Limb (tissue), 2 donors: ENCODE results near the gene SYCP2.

ENCODE experiments used
- DNase-seq, 2 donors: peaks; one replicate each; pipeline ENCODE4 v3.0.0-alpha.2; 2016; ENCODE audit errors: extremely low spot score in 2 of 2

SYCP2 gene

GRCh38 chr20:59945175-59945574, 11.7 kb upstream of the SYCP2 start:
- no peak for DNase-seq

DNA sequence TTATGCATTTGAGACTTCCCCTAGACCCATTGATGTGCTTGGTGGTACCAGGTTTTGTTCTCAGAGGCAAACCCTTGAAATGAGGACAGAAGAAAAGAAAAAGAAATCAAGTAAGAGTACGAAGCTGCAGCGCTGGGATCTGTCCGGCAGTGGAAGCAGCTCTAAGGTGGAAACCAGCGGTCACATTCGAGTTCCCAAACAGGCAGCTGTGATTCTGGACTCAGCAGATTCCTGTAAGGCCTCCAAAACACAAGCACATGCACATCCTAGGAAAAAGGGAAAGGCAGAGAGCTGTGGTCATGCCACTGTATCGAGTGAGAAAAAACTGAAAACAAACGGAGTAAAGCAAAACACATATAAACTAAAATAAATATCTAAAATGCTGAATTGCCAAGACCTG, 11.3 kb upstream of the SYCP2 start:
- DNase-seq = no peak

DNA sequence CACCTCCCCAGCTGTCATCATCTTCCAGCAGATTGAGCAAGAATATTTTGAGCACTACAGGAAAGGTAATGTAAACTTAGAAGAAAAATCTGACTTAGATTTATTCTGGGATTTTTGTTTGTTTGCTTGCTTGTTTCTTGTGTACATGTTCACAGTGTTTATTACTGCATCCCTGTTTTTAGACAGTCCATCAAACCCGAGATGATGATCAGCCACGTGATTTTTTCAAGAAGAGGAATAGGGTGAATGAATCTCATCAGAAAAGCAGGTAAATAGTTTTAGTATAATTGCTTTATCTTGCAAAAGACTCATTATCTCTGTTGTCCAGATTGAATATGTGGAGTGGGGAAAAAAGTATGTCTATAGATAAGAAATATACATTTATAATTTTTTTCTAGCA, 8.8 kb upstream of the SYCP2 start:
- no peak for DNase-seq

GRCh38 chr20:59940956-59941294, 7.5 kb upstream of the SYCP2 start:
- no peak for DNase-seq

DNA sequence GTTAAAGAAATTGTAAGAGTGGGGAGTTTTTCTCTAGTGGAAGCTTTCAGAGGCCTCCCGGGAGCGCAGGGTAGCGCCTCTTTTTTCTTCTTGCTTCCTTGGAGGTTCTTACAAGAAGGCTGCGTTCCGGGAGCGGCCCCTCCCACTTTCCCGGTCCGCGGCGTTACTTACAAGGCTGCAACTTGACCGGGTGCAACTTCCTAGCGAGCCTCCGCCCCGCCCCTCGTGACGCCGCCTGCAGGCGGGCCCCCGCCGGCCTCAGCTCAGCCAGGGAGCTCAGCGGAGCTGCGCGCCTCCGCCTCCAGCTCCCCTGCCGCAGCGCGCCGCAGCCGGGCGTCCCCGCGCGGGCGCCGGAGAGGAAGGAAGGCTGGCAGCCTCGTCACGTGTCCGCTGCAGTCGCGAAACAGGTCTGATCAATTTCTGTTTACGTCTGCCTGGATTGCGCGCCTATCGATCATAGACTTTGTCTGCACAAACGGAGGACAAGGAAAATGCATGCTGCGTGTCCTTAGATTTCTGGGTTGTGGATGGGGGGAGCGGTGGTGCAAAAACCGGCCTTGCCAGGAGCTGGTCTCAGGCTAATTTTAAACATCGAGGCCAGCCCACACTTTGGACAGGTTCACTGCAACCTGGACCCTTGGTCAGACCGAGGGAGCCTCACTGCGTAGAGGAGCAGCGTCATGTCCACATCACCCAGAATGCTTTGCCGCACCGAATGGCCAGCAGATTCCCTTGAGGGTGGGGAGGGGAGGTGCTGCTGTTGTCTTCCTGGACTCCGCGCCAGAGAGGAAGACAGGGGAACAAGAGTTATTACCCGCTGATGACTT, 6.9 kb upstream of the SYCP2 start, which contains the start of the genes FAM217B and PPP1R3D:
Gene FAM217B (plus strand): TSS at position 261 of the 827 bp plus-strand sequence. CDS start 3,555 bp downstream, outside the sequence.
Gene PPP1R3D (minus strand): TSS at position 177 of the 827 bp plus-strand sequence. CDS start 374 bp downstream, outside the sequence.
- DNase-seq = peak; percentile 95 to 96

DNA sequence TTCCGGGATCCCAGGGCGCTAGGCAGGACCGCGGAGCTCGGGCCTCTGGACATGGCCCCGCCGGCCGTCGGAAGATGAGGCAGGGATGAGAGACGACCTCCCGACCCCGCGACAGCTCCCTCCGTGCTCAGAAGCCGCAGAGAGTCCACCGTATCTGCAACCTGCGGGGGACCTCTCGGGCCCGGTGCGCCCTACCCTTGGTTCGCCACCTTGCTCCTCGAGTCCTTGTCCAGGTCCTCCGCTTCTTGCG, 6.4 kb upstream of the SYCP2 start:
- no peak for DNase-seq

- peak in 1 of 2 donors; percentile 38 for DNase-seq
Measured at GRCh38 chr20:59939052-59939878, 5.8 kb upstream of the SYCP2 start.

- DNase-seq = no peak
Measured at GRCh38 chr20:59938696-59939051, 5.2 kb upstream of the SYCP2 start.

GRCh38 chr20:59938221-59938620, 4.8 kb upstream of the SYCP2 start:
- DNase-seq = no peak

- no peak for DNase-seq
Measured at GRCh38 chr20:59937150-59937549, 3.7 kb upstream of the SYCP2 start.

DNA sequence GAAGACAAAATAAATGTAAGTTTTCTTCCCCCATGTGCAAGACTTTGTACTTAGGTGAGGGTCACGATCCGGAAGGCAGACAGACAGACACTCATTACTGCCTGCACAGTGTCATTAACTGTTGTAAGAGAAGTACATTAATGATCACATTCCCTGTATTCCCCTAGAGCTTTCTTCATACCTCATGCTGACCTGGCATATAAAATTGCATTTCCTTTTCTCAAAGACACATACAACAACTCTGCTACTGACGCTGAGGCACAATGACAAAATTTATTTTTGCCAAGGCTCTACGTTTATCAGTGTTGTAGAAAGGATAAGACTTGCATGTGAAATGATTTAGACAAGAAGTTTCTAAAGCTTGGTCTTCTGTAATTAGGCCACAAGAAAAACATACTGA, 3.0 kb upstream of the SYCP2 start:
- no peak for DNase-seq

- DNase-seq = no peak
Measured at GRCh38 chr20:59935457-59936185, 2.2 kb upstream of the SYCP2 start.

DNA sequence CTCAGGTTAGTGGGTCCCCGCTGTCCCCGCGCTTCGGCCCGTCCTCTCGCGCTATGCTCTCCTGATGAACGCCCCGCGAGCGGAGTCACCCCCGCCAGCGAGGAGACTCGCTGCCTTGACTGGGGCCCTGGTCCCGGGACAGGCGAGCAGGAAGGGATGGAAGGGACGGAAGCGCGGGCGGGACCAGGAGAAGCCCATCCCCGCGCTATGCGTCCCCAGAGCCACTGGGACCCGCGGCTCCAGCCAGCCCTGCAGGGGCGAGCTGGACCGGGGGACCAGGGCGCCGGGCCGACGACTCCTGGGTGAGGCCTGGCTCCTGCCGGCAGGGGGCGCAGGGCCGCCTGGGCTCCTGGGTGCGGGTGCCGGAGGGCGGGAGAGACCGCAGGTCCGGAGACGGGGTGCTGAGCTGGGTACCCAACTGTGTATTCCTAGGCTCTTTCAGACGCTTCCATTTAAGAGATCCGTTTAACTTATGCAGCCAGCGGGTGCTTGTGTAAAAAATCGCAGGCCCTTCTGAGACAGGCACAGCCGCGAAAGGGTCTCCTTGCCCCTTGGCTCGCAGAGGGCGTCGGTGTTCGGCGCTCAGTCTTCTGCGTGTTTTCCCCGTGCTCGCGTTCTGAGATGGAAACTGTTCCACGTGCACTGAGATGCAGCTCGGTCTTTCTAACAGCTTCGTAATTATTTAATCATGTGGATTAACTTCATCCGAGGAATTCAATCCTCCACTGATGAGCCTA, 580 bp upstream of the SYCP2 start:
- peak in 1 of 2 donors; percentile 87 for DNase-seq

- DNase-seq = no peak
Measured at GRCh38 chr20:59932616-59933295, 681 bp downstream of the SYCP2 start.

GRCh38 chr20:59931511-59932312, 1.7 kb downstream of the SYCP2 start:
- no peak for DNase-seq

DNA sequence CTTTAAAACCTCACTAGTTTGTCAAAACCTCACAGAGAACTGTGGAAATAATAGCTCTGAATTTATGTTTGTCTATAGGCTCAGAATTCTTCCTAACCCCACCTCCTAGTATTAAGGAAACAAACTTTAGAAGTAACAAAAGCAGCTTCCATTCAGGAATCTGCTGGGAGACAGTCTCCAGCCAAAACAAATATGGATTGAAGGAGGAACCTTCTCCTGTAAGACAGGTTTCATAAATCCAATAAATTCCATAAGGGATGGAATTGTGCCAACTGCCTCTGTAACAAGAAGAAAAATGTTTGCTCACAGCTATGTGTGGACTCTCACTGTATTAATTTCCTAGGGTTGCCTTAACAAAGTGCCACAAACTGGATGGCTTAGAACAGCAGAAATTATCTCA, 7.5 kb downstream of the SYCP2 start:
- no peak for DNase-seq

GRCh38 chr20:59925359-59925758, 8.1 kb downstream of the SYCP2 start:
- DNase-seq = no peak

DNA sequence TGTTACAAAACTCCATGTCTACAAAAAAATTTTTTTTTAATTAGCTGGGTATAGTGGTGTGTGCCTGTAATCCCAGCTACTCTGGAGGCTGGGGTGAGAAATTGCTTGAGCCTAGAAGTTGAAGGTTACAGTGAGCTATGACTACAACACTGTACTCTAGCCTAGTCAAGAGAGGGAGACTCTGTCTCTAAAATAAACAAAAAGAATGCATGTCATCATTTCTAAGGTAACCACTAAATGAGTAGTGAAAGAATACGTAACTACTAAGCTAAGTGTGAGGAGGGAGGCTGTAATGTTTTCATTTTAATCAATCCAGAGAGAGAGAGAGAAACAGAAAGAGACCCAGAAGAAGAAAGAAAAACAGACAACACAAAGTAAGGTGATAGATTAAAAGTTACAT, 9.9 kb downstream of the SYCP2 start:
- no peak for DNase-seq

GRCh38 chr20:59920944-59921343, 12.5 kb downstream of the SYCP2 start:
- no peak for DNase-seq

GRCh38 chr20:59912609-59913008, 20.8 kb downstream of the SYCP2 start:
- no peak for DNase-seq
